ENCODE data around the gene LSP1. TPM values are rescaled to one million over a fixed set of nuclear protein-coding genes. Genes with fewer than 3 reads are reported as not detected.
A peak's percentile ranks its signal among the peaks of the same experiment; 100 is the strongest.

Gene LSP1
- polyA plus RNA-seq, 3 donors from 2014 or later = 437 to 767 (median 593) TPM

DNA sequence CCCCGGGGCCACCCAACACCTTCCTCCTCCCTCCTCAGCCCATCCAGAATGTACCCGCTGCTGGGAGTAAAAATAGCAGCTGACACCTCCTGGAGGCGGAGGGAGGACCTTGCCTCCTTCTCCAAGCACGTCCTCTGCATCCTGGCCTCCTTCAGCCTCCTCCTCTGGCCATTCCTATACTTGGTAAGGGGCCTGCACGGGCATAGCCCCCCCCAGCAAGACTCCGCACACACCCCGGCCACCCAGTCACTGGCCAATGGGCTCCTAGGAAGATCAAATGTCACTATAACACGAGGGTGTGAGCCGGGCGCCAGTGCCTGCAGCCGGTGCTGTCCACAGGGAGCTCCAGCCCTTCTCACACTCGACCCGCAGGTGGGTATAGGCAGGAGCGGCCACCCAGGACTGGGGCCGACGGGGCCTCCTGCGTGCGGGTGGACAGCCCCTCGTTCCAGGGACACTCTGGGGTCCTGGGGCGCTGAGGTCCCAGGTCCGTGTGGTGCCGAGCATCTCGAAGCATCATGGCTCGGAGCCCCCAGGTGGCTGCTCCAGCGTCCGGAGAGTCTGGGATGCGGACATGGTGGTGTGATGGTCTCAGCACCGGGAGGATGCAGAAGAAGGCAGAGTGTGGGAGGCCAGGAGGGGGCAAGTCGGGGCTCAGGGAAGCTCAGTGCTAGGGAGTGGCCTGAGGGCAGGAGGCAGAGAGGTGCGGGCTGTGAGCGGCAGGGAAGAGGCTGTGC lies 66.7 kb downstream of the LSP1 start, which contains the start of gene TNNT3:
TSS of gene TNNT3 (plus strand) at position 313 of the 737 bp plus-strand sequence. CDS start 3,172 bp downstream, outside the sequence.
- H3K4me3 Mint-ChIP-seq = no peak within 1 kb of the TSS
- peaks cover 8 to 19% of the 10 kb centered on the region in 2 donors for H3K4me1 Mint-ChIP-seq
- no peak within 1 kb of the TSS for H3K27ac Mint-ChIP-seq
- peaks cover 10 to 22% (median 16%) of the 10 kb centered on the region in 3 donors for H3K27me3 Mint-ChIP-seq (ENCODE audit: low read depth in 3 of 3)
- H3K36me3 Mint-ChIP-seq = no peaks in the 10 kb centered on the region
- no peak for DNase-seq
- no peaks in the 10 kb centered on the region for H3K9me3 Mint-ChIP-seq

DNA sequence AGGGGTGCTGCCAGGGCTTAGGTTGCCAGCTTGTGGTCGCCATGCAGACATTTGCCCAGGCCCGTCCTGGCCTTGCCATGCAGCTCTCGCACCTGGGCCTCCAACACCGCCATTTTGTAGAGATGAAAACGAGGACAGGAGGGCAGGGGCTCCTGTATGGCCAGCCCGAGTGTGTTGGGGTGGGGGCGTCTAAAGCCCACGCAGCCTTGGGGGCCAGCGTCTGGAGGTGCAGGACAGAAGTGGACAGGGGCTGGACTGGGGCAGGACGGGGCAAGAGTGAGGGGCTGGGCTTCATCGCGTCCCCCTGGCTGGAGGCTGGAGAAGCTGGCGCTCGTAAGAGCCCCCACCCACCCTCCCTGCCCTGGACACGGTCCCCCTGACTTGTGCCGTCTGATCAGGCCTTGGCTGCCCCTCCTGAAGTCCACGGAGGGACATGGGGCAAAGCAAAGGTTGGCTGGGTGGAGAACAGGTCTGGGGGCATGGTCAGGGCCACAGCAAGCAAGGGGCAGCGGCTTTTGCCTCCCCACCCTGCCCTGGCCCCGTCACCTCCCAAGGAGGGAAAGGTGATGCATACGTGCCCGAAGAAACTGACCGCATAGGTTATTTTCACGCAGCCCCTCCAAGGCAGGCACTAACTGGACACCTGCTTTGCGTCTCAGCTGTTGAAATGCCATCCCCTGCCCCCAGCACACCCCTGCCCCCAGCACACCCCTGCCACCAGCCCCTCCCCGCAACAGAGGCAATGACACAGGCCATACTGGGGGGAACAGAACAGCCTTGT lies 67.4 kb downstream of the LSP1 start:
- H3K9me3 Mint-ChIP-seq = no peaks in the 10 kb centered on the region
- peaks cover 10 to 17% (median 16%) of the 10 kb centered on the region in 3 donors for H3K27me3 Mint-ChIP-seq (ENCODE audit: low read depth in 3 of 3)
- no peak overlapping the region for H3K4me3 Mint-ChIP-seq
- H3K4me1 Mint-ChIP-seq = peaks cover 8 to 13% of the 10 kb centered on the region in 2 donors
- no peak overlapping the region for H3K27ac Mint-ChIP-seq
- no peak for DNase-seq
- no peaks in the 10 kb centered on the region for H3K36me3 Mint-ChIP-seq

DNA sequence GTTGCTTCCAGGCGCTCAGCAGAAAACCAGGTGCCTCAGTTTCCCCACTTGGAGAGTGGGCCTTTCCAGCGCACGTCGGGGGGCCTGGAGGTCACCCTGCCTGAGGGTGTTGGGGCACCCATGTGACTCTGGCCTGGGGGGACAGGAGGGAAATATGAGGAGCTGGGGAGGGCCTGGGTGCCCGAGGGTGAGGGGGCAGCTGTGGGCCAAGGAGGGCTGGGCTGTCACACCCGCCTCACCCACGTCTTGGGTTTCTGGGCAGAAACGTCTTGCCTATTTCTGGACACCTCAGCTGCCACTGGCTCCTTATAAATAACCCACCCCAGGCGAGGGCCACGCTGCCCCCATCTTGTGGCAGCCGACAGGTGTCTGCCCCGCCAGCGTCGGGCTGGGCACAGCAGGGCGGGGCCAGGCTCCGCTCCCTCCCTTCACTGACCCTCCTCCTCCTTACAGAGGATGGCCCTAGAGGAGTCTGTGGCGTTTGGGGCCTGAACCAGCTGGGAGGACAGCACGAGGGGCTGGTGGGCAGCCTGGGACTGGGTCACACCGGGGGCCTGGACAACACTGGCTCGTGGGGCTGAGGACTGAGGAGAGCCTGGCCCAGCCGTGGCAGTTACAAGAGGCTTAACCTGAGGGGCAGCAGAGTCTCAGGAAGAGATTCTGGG lies 68.2 kb downstream of the LSP1 start:
- Mint-ChIP-seq H3K27ac (no peak overlapping the region), H3K27me3 (ENCODE audit: low read depth in 3 of 3) (peaks cover 9 to 17% (median 16%) of the 10 kb centered on the region in 3 donors), H3K9me3 (no peaks in the 10 kb centered on the region), H3K4me3 (no peak overlapping the region), H3K36me3 (no peaks in the 10 kb centered on the region), H3K4me1 (peaks cover 1 to 9% of the 10 kb centered on the region in 2 donors)
- DNase-seq = no peak

DNA sequence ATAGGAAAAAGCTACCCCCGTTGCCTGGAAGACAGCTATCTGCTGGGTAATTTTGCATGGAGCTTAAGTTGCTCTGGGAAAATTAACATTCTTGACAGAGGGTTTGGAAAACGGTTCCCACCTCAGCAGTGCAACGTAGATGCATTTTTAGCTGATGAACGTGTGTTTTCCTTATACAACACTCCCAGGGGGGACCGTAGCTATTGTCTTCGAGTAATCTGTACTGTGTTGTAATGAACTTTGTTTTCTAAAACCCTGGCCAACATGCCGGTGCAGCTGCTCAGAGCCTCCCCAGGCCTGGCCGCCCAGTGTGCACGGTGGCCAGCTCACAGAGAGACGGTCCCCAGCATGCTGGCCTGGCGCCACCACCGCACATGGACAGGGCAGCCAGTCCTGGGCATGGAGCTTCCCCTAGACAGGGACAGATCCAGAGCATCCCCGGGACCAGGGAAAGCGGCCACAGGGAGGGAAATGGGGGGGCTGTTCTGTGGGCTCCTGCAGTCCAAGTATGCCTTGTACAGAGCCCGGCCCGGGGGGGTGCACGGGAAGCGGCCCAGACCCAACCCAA lies 68.8 kb downstream of the LSP1 start:
- Mint-ChIP-seq H3K4me3 (no peak overlapping the region), H3K27me3 (ENCODE audit: low read depth in 3 of 3) (peaks cover 9 to 16% (median 15%) of the 10 kb centered on the region in 3 donors), H3K9me3 (no peaks in the 10 kb centered on the region), H3K36me3 (no peaks in the 10 kb centered on the region), H3K4me1 (peaks cover 0 to 7% of the 10 kb centered on the region in 2 donors), H3K27ac (no peak overlapping the region)
- DNase-seq = no peak

DNA sequence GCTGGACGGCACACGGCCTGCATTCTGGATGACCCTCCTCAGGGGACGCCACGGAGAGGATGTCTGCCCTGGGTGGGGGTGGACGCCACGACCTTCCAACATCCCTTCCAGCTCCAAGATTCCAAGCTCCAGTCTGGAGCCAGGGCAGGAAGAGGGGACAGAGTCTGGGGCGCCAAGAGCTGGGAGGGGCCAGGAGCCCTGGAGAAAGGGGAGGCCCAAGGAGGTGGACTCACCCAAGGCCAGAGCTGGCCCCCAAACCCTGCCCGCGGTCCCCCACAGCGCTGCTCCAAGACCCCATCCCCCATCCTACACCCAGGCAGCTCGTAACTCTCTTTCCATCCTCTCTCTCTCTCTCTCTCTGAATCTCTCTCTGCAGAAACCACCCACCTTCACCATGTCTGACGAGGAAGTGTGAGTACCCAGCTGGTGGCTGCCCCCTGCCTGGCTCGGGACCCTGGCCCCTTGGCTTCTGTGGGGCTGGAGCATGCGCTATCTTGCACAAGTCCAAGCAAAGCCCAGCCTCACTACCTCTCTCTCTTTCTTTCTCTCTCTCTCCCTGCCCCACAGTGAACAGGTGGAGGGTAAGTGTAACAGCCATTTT lies 69.7 kb downstream of the LSP1 start:
- no peaks in the 10 kb centered on the region for H3K9me3 Mint-ChIP-seq
- no peak for DNase-seq
- no peak overlapping the region for H3K27ac Mint-ChIP-seq
- H3K4me1 Mint-ChIP-seq = peaks cover 0 to 5% of the 10 kb centered on the region in 2 donors
- H3K27me3 Mint-ChIP-seq (ENCODE audit: low read depth in 3 of 3) = peaks cover 9 to 16% (median 13%) of the 10 kb centered on the region in 3 donors
- no peaks in the 10 kb centered on the region for H3K36me3 Mint-ChIP-seq
- H3K4me3 Mint-ChIP-seq = no peak overlapping the region

DNA sequence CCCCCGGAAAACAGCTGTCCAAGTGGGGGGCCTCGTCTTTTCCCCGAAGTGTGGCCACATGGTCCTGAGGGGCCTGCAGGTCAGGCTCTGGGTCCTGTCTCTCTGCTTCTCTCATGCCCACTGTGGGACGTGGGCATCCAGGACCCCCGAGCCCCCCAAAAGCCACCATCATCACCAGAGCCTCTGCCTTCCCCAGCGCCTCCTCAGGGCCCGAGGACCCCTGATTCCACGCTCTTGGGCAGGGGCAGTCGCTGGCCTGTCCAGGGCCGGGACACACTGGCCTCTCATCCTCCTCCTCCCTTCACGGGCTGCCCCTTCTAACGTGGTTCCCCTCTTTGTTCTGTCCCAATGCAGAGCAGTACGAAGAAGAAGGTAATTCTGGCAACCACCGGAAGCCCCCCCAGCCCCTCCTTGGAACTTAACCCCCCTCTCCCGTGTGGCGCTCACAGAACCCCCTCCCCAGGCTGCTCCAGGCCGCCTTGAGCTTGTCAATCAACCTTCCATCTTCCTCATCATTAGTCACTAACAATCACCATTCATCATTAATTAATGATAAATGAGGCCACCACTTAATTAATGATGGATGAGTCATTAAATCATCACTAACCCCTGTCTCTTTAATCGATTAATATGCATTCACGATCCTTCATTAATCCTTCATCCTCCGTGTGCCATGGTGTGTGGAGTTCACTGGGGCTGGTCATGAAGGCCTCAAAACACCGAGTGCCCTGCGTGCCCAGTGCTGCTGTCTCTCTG lies 70.5 kb downstream of the LSP1 start:
- Mint-ChIP-seq H3K36me3 (no peaks in the 10 kb centered on the region), H3K9me3 (no peaks in the 10 kb centered on the region), H3K4me1 (peaks cover 0 to 5% of the 10 kb centered on the region in 2 donors), H3K27ac (peak overlapping the region in 1 of 6 donors; percentile 47), H3K4me3 (no peak overlapping the region), H3K27me3 (ENCODE audit: low read depth in 3 of 3) (peaks cover 8 to 12% (median 9%) of the 10 kb centered on the region in 3 donors)
- DNase-seq = no peak

DNA sequence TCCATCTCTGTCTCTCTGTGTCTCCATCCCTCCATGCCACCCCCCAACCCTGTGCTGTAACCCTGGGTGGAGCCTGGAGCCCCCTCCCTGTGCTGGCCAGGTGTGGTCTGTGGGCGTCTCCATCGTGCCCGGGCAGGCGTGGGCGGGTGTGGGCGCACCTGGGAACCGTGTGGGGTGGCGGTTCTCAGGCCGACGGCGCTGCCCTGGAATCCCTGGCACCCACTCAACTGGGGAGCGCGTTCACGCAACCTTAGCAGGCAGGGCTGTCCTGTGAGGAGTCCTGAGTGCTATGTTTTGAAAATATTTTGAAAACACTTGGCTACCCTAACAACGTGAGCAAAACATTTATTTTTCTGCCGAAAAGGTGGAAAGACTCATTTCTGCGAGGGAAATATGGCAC lies 71.3 kb downstream of the LSP1 start:
- no peaks in the 10 kb centered on the region for H3K9me3 Mint-ChIP-seq
- H3K27me3 Mint-ChIP-seq (ENCODE audit: low read depth in 3 of 3) = peaks cover 8 to 12% (median 9%) of the 10 kb centered on the region in 3 donors
- H3K36me3 Mint-ChIP-seq = no peaks in the 10 kb centered on the region
- H3K4me3 Mint-ChIP-seq = peak overlapping the region in 1 of 5 donors; percentile 8
- H3K27ac Mint-ChIP-seq = peak overlapping the region in 1 of 6 donors; percentile 47
- no peak for DNase-seq
- H3K4me1 Mint-ChIP-seq = peaks cover 0 to 2% of the 10 kb centered on the region in 2 donors

DNA sequence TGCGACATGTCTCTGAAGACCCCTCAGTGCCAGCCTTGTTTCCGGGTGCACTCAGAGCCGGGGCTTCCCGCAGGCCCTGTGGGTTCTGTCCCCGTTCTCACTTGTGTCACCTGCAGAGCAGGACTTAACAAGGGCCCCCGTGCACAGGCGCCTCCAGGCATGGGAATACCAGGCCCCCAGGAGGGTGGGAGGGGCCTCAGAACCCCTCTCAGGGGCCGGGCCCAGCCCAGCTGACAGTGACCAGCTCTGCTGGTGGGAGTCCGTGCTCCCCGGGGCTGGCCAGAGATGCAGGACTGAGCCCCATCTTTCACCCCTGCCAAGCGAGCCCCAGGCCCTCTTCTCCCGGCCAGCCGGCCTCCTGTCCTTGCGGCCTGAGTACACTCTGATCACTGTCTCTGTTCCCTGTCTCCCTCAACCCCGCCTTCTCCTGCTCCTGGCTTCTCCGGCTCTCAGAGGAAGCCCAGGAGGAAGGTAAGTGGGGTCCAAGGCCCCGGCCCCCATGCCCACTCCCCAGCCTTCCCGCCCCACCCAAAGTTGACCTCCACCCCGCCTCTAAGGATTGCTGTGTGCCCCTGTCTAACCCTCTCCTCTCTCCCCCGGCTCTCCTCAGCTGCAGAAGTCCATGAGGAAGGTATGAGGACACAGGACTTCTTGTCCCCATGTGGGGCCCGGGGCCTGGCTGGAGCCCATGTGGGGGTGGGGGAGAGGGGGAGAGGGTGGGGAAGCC lies 71.9 kb downstream of the LSP1 start:
- Mint-ChIP-seq H3K27me3 (ENCODE audit: low read depth in 3 of 3) (peaks cover 6 to 9% (median 8%) of the 10 kb centered on the region in 3 donors), H3K4me1 (peaks cover 0 to 2% of the 10 kb centered on the region in 2 donors), H3K36me3 (no peaks in the 10 kb centered on the region), H3K4me3 (no peak overlapping the region), H3K9me3 (no peaks in the 10 kb centered on the region), H3K27ac (no peak overlapping the region)
- DNase-seq = no peak

DNA sequence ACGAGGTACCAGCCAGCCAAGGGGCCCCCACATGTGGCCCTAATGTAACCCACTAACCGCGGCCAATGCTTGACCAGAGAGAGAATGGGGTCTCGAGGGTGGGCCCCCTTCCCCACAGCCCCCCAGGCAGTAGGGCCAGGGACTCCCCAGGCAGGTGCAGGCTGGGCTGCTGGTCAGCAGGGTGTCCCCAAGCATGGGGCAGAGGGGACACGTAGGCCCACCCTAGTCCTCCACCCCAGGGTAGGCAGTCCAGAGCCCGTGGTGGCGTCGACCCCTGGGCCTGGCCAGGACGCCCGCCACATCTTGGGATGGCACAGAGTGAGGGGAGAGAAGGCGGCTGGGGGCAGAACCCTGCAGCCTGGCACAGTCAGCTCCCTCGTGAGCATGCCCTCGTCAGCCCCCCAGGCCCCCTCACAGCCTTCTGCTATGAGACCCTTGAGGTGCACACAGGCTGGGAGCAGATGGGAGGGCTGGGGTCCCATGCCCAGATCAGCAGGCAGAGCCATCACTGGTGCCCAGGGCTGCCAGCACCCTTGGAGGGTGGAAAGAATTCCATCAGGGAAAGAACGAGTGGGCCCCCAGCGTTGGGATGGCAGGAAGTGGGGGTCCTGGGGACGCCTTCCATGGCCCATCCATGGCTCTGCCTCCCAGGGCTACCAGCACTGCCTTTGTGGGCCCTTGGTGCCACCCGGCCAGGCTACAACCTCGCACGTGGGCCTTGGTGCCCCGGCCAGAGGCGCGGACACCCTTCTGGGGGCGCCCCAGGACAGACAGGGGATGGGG lies 72.7 kb downstream of the LSP1 start:
- no peak for DNase-seq
- no peak overlapping the region for H3K27ac Mint-ChIP-seq
- H3K4me1 Mint-ChIP-seq = peaks cover 4 to 5% of the 10 kb centered on the region in 2 donors
- H3K27me3 Mint-ChIP-seq (ENCODE audit: low read depth in 3 of 3) = peaks cover 3 to 9% (median 7%) of the 10 kb centered on the region in 3 donors
- H3K36me3 Mint-ChIP-seq = no peaks in the 10 kb centered on the region
- no peaks in the 10 kb centered on the region for H3K9me3 Mint-ChIP-seq
- H3K4me3 Mint-ChIP-seq = no peak overlapping the region

DNA sequence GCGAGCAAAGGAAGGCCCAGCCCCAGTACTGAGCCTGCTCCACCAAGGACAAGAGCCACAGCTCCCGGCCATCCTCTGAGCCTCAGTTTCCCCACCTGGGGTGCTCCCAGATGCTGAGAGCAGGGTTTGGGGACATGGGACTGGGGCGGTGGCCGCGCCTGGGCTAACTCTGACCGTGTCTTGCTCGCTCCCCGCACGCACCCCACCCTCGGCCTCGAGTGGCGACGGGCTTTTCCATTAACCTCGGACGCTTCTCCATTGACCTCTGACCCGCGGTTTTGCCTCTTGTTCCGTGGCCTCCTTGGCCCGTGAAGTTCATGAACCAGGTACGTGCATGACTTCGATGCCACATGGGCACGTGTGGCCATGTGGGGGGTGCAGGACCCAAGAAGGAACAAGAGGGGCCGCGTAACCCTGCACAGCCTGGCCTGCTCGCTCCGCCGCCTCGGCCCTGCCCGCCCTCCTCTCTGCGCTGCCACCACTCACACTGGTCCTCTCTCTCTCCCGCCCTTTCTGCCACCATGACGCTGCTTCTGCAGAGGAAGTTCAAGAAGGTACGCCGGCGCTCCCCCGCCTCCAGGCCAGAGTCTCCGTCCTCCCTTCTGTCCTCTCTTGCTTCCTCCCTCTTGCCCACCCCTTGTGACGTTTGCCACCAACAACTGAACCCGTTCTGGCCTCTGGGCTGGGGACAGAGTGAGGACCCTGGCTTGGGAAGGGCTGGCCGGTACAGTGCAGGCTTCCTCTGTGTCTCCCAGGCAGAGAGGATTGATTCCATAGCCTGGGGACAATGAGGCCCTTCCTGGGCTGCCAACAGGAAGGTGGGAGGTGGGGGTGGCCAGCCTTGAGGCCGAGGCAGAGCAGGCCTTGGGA lies 73.5 kb downstream of the LSP1 start:
- Mint-ChIP-seq H3K27me3 (ENCODE audit: low read depth in 3 of 3) (peaks cover under 1 to 9% (median 7%) of the 10 kb centered on the region in 3 donors), H3K4me1 (peaks cover 5 to 6% of the 10 kb centered on the region in 2 donors), H3K36me3 (no peaks in the 10 kb centered on the region), H3K27ac (no peak overlapping the region), H3K4me3 (no peak overlapping the region), H3K9me3 (no peaks in the 10 kb centered on the region)
- DNase-seq = no peak

All from immature natural killer cell (primary cell).